Dedifferentiated amniotic fluid mesenchymal stem cell (primary cell): ENCODE results near the gene TSBP1.

Source experiments
- DNase-seq: peaks from one replicate; pipeline ENCODE4 v3.0.0-alpha.2; 2016; ENCODE audit errors: extremely low spot score

Gene TSBP1, protein sequence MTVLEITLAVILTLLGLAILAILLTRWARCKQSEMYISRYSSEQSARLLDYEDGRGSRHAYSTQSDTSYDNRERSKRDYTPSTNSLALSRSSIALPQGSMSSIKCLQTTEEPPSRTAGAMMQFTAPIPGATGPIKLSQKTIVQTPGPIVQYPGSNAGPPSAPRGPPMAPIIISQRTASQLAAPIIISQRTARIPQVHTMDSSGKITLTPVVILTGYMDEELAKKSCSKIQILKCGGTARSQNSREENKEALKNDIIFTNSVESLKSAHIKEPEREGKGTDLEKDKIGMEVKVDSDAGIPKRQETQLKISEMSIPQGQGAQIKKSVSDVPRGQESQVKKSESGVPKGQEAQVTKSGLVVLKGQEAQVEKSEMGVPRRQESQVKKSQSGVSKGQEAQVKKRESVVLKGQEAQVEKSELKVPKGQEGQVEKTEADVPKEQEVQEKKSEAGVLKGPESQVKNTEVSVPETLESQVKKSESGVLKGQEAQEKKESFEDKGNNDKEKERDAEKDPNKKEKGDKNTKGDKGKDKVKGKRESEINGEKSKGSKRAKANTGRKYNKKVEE

DNA sequence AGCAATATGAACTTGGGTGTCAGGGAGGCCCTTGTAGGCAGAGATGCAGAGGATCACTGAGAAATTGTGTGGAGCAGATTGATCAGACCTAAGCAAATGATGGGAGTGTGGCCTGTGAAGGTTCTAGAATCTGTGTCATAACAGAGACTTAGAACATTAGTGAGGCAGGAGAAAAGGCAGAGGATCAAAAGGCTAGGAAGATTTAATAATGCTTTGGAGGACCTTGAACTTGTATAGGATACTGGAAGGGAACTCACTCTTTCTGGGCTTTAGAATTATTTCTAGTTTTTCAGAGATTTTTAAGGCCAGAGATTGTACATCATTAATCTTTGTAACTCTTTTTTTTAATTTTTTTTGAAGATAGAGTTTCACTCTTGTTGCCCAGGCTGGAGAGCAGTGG is at the start of gene TSBP1:
TSS of gene TSBP1 (minus strand) at position 101 of the 400 bp plus-strand sequence. CDS start 197 bp downstream, outside the sequence.
- DNase-seq: no peak

DNA sequence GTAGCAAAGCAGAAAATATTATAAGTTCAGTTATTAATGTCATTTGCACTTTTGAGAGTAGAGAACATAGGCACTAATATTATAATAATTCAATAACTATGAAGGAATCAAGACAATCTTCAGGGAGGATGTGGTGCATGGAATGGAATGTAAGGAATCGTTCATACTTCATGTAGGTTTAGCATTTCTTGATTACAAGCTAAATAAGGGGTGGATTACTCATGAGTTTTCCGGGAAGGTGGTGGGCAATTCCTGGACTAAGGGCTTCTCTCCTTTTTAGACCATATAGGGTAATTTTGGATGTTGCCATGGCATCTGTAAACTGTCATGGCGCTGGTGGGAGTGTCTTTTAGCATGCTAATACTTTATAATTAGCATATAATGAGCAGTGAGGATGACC is 44.3 kb upstream of the TSBP1 start:
- no peak for DNase-seq

GRCh38 chr6:32415521-32416019 is 43.9 kb upstream of the TSBP1 start:
- peak; percentile 68 for DNase-seq

GRCh38 chr6:32413427-32414047 is 41.8 kb upstream of the TSBP1 start:
- DNase-seq: peak; percentile 62

GRCh38 chr6:32411566-32412327 is 40.0 kb upstream of the TSBP1 start:
- DNase-seq: no peak

GRCh38 chr6:32410906-32411305 is 39.2 kb upstream of the TSBP1 start:
- no peak for DNase-seq

DNA sequence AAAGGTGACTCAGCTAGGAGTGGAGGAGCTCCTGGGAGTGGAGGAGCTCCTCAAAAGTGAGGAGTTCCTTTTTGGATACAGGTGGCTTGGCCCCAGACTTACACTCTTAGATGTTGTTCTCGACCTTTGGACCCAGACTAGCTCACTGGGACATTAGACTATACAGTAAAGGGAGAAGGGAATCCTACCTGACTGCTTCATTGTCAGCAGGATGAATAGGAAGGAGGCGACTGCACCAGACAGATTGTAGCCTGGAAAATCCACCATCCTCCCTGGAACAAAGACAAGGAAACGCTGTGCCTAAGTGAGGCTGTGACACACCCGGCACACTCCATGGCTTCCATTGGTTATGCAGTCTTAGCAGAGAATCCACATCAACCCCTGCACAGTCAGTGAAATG is 35.2 kb upstream of the TSBP1 start, which contains the start of gene BTNL2:
TSS of gene BTNL2 (minus strand) at position 325 of the 400 bp plus-strand sequence. CDS start at position 267, 58 bp downstream.
- no peak for DNase-seq

DNA sequence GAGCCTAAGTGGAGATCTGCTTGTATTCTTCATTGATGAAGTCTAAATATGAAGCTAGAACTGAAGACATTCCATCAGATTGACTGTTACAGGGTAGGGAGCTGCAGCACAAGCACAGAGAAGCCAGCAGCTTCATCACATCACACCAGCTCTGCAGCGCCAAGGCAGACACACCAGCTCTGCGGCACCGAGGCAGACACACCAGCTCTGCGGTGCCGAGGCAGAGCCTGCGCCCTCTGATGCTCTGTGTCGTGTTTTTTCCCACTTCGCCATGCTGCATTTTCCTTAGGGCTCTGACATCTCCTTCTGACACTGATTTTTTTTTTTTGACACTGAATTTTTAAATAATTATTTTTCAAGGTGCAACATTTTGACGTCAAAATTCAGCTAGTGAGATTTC is 34.5 kb upstream of the TSBP1 start:
- DNase-seq: no peak

- DNase-seq: no peak
These were observed 34.0 kb upstream of the TSBP1 start for GRCh38 chr6:32405656-32406055.

DNA sequence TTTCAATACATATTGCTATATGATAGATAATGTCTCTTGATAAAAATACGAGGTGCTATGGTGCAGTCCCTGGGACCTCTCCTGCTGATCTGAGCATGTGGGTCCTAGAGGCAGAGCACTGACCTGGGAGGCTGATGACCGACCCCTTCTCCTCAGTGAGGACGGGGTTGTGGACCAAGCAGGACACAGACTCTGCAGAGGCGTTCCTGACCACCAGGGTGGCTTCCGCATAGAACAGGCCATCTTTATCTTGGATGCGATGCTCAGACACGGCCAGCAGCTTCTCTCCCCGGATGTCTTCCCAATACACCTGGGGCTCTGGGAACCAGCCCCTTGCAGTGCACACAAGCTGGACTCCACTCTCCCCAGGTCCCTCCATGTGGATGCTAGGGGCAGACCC is 31.1 kb upstream of the TSBP1 start:
- no peak for DNase-seq

- no peak for DNase-seq
These were observed 29.7 kb upstream of the TSBP1 start for GRCh38 chr6:32401284-32401963.

GRCh38 chr6:32397252-32397920 is 25.7 kb upstream of the TSBP1 start:
- DNase-seq: no peak

GRCh38 chr6:32396028-32396427 is 24.3 kb upstream of the TSBP1 start:
- no peak for DNase-seq

- no peak for DNase-seq
These were observed 22.1 kb upstream of the TSBP1 start for GRCh38 chr6:32393665-32394420.

DNA sequence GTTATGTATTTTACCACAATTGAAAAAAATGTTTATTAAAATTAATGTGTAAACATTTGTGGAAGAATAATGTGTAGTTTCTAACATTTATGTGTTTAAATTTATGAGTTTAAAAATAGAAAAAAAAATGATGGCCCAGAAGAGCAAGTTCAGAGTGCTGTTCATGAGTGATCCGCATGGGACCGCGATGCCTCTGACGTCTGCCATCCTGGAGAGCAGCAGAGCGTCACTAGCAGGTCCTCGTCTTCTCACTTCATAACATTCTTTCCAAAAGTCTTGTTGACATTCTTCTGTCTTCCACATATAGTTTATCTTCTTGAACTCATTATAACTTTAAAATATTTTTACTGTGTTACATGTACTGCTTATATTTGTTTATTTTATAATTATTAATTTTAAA is 19.8 kb upstream of the TSBP1 start:
- DNase-seq: no peak

DNA sequence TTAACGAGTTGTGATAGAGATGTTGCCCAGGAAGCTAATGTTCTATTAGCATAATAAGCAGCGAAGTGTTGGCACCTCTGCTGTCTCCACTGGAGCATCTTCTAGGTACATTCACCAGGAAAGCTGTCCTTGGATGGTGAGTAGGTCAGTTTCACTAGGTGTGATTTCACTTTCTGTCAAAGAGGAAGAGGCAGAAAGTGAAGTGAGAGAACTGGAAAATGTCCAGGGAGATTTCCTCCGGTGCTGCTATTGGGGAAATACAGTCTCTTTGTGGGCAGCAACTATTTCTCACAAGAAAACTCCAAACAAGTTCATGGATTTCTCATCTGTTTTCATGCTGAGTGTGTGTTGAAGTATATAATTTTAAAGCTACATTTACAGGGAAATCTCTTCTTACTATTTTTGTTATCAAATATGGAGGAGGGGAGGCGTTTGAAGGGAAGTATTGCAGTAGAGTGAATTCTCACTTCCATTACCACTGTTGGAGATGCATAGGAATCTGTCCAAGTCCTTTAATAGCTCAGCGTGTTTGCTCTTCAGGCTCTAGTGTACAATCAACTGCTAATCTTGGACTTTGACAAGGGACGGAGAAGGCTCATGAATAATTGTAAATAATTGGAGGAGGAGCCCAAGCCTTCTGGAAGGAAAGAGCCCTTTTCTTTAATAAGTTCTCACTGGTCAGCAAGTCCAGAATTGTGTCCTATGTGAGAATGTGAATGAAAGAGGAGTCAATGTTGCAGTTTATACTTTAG is 16.1 kb upstream of the TSBP1 start:
- DNase-seq: no peak

DNA sequence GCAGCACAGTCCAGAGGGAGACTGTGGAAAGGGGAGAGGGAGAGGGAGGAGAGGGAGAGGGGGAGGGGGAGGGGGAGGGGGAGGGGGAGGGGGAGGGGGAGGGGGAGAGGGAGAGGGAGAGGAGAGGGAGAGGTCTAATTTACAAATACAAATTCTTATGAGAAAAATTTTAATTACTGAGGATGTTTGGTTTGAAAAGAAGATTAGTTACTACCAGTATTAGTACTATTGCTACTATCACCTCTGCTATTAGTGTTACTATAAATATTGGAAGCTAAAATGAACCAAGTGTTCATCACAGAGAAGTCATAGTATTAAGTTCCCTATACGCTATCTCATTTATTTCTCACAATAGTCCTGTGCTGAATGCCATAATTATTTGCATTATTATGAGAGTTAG is 14.3 kb upstream of the TSBP1 start:
- no peak for DNase-seq

- no peak for DNase-seq
These were observed 11.2 kb upstream of the TSBP1 start for GRCh38 chr6:32382757-32383420.

GRCh38 chr6:32379545-32379944 is 7.8 kb upstream of the TSBP1 start:
- DNase-seq: no peak
